Measurements from ENCODE around the gene ERAP2.

DNA sequence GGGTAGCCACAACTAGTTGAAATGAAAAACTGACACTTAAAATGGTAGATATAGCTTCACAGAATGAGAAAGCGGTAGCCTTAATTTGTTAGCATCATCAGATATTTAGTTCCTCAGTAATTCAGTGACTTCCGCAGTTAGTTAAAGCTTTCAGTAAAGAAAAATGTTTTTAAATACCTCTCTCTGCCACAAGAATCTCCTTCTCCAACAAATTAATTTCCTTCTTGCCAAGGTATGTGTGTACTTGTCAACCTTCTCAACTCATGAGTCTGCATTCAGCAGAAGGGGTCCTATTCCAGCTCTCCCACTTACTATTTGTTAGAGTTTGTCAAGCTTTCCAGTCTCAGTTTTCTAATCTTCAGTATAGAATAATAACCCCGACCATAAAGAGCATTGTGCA is 42.3 kb upstream of the ERAP2 start:
- TF ChIP-seq, protein P1, sequence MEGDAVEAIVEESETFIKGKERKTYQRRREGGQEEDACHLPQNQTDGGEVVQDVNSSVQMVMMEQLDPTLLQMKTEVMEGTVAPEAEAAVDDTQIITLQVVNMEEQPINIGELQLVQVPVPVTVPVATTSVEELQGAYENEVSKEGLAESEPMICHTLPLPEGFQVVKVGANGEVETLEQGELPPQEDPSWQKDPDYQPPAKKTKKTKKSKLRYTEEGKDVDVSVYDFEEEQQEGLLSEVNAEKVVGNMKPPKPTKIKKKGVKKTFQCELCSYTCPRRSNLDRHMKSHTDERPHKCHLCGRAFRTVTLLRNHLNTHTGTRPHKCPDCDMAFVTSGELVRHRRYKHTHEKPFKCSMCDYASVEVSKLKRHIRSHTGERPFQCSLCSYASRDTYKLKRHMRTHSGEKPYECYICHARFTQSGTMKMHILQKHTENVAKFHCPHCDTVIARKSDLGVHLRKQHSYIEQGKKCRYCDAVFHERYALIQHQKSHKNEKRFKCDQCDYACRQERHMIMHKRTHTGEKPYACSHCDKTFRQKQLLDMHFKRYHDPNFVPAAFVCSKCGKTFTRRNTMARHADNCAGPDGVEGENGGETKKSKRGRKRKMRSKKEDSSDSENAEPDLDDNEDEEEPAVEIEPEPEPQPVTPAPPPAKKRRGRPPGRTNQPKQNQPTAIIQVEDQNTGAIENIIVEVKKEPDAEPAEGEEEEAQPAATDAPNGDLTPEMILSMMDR (conservative IDR thresholded peaks at IDR 0.05 in 1 of 2, IDR thresholded peaks at IDR 0.05 in 1 of 2; ENCODE audit: extremely low read depth in 1 of 2, insufficient read depth in 1 of 2, low read depth in 1 of 2, low read length in 2 of 2): no peak
- no peak for TF ChIP-seq EZH2 (IDR thresholded peaks at IDR 0.05; ENCODE audit: borderline replicate concordance, low read length)

All from mammary epithelial cell (primary cell).